Amygdala (tissue), 56 donors: ENCODE results near the gene ABLIM2.
"Not testable (repeated sequence)": the region's sequence is repeated elsewhere in the genome, so short reads cannot be mapped to it uniquely, and the experiment has no call there.

Experiments
- DNase-seq, 56 donors: peaks; one replicate each; lab custom pipeline; 2025; lab: John Stamatoyannopoulos, UW

Gene ABLIM2

DNA sequence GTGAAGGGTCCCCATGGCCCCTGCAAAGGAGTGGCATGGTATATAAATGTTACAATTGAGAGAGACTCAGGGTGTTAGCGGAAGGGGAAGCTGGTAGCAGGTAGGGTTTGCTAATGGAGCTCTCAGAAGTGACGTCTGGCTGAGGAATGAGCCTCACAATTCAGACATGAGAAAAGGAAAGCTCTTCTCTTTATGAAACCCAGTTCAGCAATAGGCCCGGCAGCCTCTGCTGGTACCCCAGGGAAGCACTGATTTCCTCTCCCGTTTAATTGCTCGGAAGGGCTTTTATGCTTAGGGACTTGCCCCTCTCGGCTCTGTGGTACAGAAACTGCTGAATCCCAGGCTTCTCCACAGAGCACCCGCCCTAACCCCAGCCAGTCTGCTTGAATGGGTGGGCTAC is 199.5 kb downstream of the ABLIM2 start:
- DNase-seq: no peak

- DNase-seq: no peak
These were observed 201.5 kb downstream of the ABLIM2 start for GRCh38 chr4:7956934-7957656.

DNA sequence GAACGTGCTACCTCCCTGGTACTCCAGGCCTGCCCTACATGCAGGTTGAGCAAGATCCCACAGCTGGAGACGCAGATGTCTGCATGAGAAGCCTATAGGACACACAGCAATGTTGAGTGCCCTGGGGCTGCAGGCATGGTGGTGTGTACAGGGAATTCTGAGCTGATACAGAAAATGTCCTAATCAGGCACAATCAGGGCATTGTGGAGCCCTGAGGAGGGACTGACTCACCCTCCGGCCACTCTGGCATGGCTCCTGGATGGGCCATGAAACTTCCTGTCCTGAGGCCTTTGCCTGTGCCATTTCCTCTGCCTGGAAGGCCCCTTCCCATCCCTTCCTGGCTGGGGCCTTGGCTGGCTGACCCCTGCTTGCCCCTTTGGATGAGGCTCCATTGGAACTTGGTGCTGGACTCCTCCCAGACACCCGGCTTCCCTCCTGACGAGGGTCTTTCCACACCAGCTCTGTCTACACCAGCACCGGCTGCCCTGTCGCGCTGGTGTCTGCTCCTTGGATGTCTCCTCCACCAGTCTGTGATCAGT is 202.3 kb downstream of the ABLIM2 start:
- DNase-seq: peak in 15 of 56 donors; percentile 14 to 67 (median 45)

DNA sequence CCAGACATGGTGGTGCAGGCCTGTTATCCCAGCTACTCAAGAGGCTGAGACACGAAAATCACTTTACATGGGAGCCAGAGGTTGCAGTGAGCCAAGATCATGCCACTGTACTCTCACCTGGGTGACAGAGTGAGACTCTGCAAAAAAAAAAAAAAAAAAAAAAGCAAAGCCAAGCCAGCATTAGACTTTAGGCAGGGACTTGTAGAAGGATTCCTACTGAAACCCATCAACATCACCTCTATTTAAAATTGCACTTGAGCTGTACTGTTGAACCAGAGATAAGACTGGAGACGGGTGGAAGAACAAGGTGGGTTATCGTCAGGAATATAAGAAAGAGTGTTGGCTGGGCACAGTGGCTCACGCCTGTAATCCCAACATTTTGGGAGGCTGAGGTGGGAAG is 203.2 kb downstream of the ABLIM2 start:
- DNase-seq: no peak

DNA sequence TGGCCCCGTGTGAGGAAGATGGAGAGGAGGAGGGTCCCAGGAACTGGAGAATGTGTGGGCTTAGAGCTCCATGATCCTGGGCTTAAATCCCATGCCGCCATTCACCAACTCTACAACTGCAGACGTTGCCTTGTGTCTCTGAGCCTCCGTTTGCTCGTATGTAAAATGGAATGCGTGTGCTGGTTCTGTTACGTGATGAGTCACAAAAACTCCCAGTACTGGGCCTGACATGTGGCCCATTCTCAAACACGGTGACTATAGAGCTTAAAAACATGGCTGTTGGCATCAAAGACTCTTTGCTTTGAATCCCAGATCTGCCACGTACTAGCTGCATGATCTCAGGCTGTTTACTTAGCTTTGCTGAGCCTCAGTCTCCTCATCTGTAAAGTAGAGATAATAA is 206.0 kb downstream of the ABLIM2 start:
- DNase-seq: no peak

DNA sequence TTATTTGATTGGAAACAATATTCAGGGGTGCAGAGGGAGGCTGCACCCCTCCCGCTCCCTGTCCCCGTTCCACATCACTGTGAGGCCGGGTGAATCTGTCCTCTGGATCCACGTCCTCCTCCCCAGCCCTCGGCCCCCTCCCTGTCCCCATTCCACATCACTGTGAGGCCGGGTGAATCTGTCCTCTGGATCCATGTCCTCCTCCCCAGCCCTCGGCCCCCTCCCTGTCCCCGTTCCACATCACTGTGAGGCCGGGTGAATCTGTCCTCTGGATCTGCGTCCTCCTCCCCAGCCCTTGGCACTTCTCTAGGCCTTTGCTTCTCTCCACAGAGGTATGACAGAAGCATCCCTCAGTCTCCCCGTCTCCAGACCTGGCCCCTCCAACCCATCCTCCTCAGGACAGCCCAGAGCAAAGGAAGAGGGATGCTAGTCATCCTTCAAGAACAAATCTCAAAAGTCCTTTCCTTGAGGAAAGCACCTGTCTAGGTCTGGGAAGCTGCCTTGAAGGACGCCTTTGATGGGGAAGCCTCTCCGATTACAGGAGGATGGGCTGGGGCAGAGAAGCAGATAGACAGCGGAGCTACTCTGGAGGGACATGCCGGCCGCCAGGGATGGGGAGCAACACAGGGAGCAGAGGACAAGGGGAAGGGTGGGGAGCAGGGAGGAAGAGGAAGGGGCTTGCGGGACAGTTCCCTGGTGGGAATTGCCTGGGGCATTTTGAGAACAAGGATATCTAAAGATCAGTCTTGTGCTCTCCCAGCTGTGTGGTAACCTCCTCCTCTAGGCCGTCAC is 208.1 kb downstream of the ABLIM2 start:
- DNase-seq: no peak

DNA sequence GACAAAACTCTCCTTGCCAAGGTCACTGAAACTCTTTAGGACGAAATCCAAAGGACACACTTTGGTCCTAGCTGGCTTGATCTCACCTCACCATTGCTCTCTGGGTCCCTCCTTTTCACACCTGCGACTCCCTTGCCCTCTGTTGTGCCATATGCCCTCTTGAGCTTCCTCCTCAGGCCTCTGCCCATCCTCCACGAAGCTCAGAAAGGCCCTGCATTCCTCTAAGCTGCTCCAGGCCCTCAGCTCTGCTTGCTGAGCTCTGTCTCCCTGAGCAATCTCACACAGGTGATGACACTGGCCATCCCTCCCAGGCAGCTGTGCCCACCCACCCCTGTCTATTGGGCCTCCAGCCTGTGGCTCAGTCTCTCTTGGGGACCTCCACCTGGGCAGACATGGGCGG is 208.9 kb downstream of the ABLIM2 start:
- DNase-seq: no peak

DNA sequence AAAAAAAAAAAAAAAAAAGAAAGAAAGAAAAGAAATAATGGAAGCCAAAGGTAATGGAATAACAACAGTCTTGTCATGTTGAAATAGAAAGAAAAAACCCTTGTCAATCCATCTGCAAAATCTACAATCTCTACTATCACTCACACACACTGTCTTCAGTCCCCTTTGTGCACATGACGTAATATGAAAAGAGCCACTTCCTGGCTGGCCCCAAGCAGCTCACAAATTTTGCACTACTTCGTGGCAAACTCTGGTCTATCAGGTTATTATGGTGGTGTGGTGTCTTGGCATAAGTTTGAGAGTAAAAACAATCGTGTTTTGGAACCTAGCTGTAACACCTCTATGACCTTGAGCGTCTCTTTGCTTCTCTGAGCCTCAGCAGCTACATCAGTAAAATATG is 210.7 kb downstream of the ABLIM2 start:
- no peak for DNase-seq

DNA sequence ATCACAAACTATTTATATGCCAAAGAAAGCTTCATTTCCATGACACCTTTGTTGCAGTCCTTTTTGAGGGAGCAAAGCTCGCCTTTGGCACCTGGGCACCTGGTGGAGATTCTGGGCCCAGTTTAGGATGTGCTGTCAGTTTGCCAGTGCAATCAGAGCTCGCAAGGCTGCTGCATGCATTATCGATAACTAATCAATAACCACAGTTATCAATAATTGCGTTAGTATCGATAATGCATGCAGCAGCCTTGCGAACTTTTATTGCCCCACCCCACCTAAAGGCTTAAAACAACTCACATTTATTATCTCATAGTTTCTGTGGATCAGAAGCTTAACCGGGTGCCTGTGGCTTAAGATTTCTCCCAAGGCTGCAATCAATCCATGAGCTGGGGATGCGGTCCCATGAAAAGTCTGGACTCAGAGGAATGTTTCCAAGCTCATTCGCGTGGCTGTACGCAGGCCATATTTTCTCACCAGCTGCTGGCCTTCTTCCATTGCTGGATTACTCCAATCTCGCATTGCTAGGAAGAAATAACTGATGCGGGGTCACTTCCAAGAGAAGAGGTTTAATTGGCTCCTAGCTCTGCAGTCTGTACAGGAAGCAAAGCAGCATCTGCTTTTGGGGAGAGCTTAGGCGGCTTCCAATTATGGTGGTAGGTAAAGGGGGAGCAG is 212.8 kb downstream of the ABLIM2 start:
- no peak for DNase-seq

GRCh38 chr4:7944599-7945220 is 213.9 kb downstream of the ABLIM2 start:
- DNase-seq: no peak

DNA sequence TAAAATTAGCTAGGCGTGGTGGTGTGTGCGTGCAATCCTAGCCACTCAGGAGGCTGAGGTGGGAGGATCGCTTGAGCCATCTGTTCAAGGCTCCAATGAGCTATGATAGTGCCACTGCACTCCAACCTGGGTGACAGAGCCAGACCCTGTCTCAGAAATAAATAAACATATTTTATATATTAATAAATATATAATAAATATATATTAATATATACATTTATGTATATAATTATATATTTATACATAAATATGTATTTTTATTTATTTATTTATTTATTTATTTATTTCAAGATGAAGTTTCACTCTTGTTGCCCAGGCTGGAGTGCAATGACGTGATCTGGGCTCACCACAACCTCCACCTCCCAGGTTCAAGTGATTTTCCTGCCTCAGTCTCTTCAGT is 214.9 kb downstream of the ABLIM2 start:
- DNase-seq: not testable (repeated sequence)

GRCh38 chr4:7943211-7943610 is 215.4 kb downstream of the ABLIM2 start:
- DNase-seq: no peak

DNA sequence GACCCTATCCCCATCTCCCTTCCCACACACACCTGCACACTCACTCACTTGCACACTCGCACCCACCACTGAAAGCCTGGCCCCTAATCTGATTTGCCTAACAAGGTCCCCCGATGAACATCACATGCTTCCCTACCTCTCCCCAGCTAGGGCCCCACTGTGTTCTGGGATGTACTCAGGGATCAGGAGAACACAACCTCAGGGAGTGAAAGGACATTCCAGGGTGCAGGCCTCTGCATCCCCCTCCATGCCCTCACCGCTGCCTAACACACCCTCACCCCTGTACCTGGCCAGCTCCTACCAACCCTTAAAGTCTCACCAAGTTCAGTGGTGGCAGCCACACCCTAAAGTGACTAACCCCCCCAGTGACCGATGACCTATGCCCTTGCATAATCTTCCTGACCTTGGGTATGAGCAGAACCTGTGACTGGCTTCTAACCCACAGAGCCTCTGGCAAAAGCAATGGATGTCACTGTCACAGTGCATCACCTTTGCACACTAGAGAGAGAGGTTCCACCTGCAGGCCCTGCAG is 216.6 kb downstream of the ABLIM2 start:
- no peak for DNase-seq

DNA sequence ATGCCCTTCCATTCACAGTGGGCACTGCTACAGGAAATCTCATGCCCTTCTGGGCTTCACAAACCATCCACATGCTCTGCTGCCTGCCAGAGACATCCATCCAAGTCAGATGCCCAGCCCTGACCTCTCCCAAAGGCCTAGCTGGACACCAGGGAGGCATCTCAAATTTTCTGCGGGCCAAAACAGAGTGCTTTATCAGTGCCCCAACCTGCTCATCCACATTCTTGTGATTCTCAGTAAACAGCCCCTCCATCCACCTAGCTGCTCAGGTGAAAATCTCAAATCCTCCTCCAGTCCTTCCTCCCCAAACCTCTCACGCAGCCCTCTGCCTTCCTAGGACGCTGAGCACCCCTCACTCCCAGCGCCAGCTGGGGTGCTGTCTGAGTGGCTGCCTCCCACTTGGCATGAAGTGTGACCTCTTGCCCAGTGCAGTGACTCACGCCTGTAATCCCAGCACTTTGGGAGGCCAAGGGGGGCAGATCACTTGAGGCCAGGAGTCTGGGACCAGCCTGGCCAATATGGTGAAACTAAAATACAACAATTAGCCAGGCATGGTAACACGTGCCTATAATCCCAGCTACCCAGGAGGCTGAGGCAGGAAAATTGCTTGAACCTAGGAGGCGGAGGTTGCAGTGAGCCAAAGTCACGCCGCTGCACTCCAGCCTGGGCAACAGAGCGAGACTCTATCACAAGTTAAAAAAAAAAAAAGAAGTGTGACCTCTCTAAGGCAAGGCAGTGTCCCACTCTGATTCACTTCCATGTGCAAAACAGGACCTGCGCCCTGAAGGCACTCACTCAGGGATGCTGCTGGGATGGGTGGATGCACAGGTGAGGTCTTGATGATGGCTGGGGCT is 217.3 kb downstream of the ABLIM2 start:
- DNase-seq: no peak

GRCh38 chr4:7939377-7940108 is 219.1 kb downstream of the ABLIM2 start, which contains the start of gene AFAP1:
Gene AFAP1, minus strand, starts transcription at chr4:7939861. Its CDS starts 67,783 bp downstream, at chr4:7872078.
- DNase-seq: peak in 52 of 56 donors; percentile 28 to 92 (median 72)

GRCh38 chr4:7938609-7939376 is 219.8 kb downstream of the ABLIM2 start:
- DNase-seq: peak in 1 of 56 donors; percentile 26

GRCh38 chr4:7938266-7938608 is 220.4 kb downstream of the ABLIM2 start:
- DNase-seq: no peak

GRCh38 chr4:7937006-7937405 is 221.6 kb downstream of the ABLIM2 start:
- no peak for DNase-seq
